ENCODE measurements around the gene KRT9. TPM values are rescaled to one million over a fixed set of nuclear protein-coding genes. Genes with fewer than 3 reads are reported as not detected.

The KRT9 gene
- total RNA-seq, 1 experiment from 2014 or later, result 0.15 TPM

- peak overlapping the region; percentile 99 for H3K27ac ChIP-seq (ENCODE audit: low read depth, low read length)
- H3K9me3 ChIP-seq (ENCODE audit: control insufficient read depth in 1 of 2, insufficient read depth in 1 of 2, low read depth in 1 of 2, low read length in 2 of 2), result no peaks in the 10 kb centered on the region
- H2AFZ ChIP-seq (ENCODE audit: low read depth, low read length, poor library complexity, severe bottlenecking), result no peak overlapping the region
- ATAC-seq (no peak), DNase-seq (ENCODE audit: low read depth, low spot score) (no peak)
- RAD21 ChIA-PET (ENCODE audit: low non-redundant PET in 1 of 2, low total read pairs in 2 of 2, uncharacterized antibody in 2 of 2, unreplicated experiment in 2 of 2), result interaction anchor here (0.5 to 2.0 kb wide), 5 partner anchors 18 to 317 kb away, joined by 3 to 8 read pairs (median 3); no protein-coding TSS in a partner anchor
- TF ChIP-seq POLR2AphosphoS5 (IDR thresholded peaks at IDR 0.05; ENCODE audit: low read depth, low read length), result 0 out of 2 replicates have a peak, but pooled peaks have one; percentile 30
- TF ChIP-seq, protein P1, sequence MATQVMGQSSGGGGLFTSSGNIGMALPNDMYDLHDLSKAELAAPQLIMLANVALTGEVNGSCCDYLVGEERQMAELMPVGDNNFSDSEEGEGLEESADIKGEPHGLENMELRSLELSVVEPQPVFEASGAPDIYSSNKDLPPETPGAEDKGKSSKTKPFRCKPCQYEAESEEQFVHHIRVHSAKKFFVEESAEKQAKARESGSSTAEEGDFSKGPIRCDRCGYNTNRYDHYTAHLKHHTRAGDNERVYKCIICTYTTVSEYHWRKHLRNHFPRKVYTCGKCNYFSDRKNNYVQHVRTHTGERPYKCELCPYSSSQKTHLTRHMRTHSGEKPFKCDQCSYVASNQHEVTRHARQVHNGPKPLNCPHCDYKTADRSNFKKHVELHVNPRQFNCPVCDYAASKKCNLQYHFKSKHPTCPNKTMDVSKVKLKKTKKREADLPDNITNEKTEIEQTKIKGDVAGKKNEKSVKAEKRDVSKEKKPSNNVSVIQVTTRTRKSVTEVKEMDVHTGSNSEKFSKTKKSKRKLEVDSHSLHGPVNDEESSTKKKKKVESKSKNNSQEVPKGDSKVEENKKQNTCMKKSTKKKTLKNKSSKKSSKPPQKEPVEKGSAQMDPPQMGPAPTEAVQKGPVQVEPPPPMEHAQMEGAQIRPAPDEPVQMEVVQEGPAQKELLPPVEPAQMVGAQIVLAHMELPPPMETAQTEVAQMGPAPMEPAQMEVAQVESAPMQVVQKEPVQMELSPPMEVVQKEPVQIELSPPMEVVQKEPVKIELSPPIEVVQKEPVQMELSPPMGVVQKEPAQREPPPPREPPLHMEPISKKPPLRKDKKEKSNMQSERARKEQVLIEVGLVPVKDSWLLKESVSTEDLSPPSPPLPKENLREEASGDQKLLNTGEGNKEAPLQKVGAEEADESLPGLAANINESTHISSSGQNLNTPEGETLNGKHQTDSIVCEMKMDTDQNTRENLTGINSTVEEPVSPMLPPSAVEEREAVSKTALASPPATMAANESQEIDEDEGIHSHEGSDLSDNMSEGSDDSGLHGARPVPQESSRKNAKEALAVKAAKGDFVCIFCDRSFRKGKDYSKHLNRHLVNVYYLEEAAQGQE (IDR thresholded peaks at IDR 0.05; ENCODE audit: low read depth), result no peak
- peak overlapping the region in 1 of 2 experiments; percentile 95; a peak in 3 of 4 replicates for H3K4me3 ChIP-seq (replicated peaks in 1 of 2; ENCODE audit: low read depth in 1 of 2, low read length in 2 of 2)
- no TSS peak for BruUV-seq (replicated peaks)
- peak overlapping the region; percentile 95 for H3K4me2 ChIP-seq (ENCODE audit: low read length)
- H4K20me1 ChIP-seq (ENCODE audit: insufficient read depth), result no peaks in the 10 kb centered on the region; the same call in 1 of the 2 replicates
- no peaks in the 10 kb centered on the region for H3K9me2 ChIP-seq (ENCODE audit: insufficient read depth)
- H3K36me3 ChIP-seq (ENCODE audit: control insufficient read depth in 1 of 2, insufficient read depth in 2 of 2, low read length in 2 of 2), result peaks cover 1 to 16% of the 10 kb centered on the region in 2 experiments; a peak in 3 of 4 replicates
- intact Hi-C loops (cut with micrococcal nuclease), result loop anchor here (2.0 kb wide), 1 partner anchor 621 kb away; no protein-coding TSS in a partner anchor
- H3K4me1 ChIP-seq (ENCODE audit: control insufficient read depth in 1 of 2, insufficient read depth in 2 of 2, low read length in 2 of 2), result peaks cover 44 to 74% of the 10 kb centered on the region in 2 experiments
- H3K27me3 ChIP-seq (ENCODE audit: insufficient read depth, low read length), result no peaks in the 10 kb centered on the region
- POLR2A ChIA-PET, result interaction anchor here (0.9 to 12.9 kb wide), 5 partner anchors 8 to 160 kb away, joined by 3 to 148 read pairs (median 14); partner anchors contain the start of genes EIF1 and KRT15
- CTCF ChIA-PET, result interaction anchor here (0.7 to 4.2 kb wide), 7 partner anchors 8 to 137 kb away, joined by 3 to 45 read pairs (median 4); no protein-coding TSS in a partner anchor
- H3K79me2 ChIP-seq (ENCODE audit: insufficient read depth, low read length), result peaks cover 43% of the 10 kb centered on the region
- peak overlapping the region; percentile 99 for H3K9ac ChIP-seq (ENCODE audit: low read length)
Measured at GRCh38 chr17:41529491-41529915, 42.4 kb downstream of the KRT9 start.

DNA sequence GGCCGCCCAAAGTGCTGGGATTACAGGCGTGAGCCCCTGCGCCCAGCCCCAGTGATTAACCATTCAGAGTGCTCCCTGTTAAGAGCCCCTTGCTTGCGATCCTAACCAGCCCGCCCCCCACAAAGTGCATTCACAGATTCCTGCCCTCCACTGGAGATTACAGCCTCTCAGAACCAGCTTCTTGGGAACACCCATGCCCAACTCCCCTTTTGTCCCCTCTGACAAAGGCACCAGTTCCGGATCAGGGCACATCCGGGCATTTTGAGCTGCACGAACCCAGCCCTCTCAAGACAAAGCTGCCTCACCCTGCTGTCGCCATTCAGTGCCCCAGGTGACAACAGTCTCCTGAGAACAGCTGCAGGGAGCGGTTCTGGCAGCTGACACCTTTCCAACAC, 42.9 kb downstream of the KRT9 start:
- Histone ChIP-seq H3K79me2 (ENCODE audit: insufficient read depth, low read length) (peaks cover 43% of the 10 kb centered on the region), H3K4me2 (ENCODE audit: low read length) (peak overlapping the region; percentile 95), H3K27ac (ENCODE audit: low read depth, low read length) (peak overlapping the region; percentile 99), H3K4me1 (ENCODE audit: control insufficient read depth in 1 of 2, insufficient read depth in 2 of 2, low read length in 2 of 2) (peaks cover 49 to 79% of the 10 kb centered on the region in 2 experiments), H3K9ac (ENCODE audit: low read length) (peak overlapping the region; percentile 99), H3K9me3 (ENCODE audit: control insufficient read depth in 1 of 2, insufficient read depth in 1 of 2, low read depth in 1 of 2, low read length in 2 of 2) (no peaks in the 10 kb centered on the region), H2AFZ (ENCODE audit: low read depth, low read length, poor library complexity, severe bottlenecking) (no peak overlapping the region), H3K36me3 (ENCODE audit: control insufficient read depth in 1 of 2, insufficient read depth in 2 of 2, low read length in 2 of 2) (peaks cover 3 to 22% of the 10 kb centered on the region in 2 experiments; a peak in 3 of 4 replicates), H4K20me1 (ENCODE audit: insufficient read depth) (no peaks in the 10 kb centered on the region; the same call in 1 of the 2 replicates), H3K9me2 (ENCODE audit: insufficient read depth) (no peaks in the 10 kb centered on the region), H3K27me3 (ENCODE audit: insufficient read depth, low read length) (no peaks in the 10 kb centered on the region), H3K4me3 (replicated peaks in 1 of 2; ENCODE audit: low read depth in 1 of 2, low read length in 2 of 2) (peak overlapping the region in 1 of 2 experiments; percentile 95; a peak in 3 of 4 replicates)
- intact Hi-C loops (cut with micrococcal nuclease), result loop anchor here (2.0 kb wide), 1 partner anchor 620 kb away; no protein-coding TSS in a partner anchor
- no TSS peak for BruUV-seq (replicated peaks)
- POLR2A ChIA-PET, result interaction anchor here (0.6 to 12.9 kb wide), 15 partner anchors 8 to 674 kb away, joined by 3 to 148 read pairs (median 6); partner anchors contain the start of genes EIF1 and KRT15
- TF ChIP-seq, protein P1 (IDR thresholded peaks at IDR 0.05; ENCODE audit: low read depth), result no peak
- TF ChIP-seq POLR2A (IDR thresholded peaks at IDR 0.05; ENCODE audit: borderline replicate concordance, extremely low read depth, insufficient read depth, insufficient read length) (no peak), CEBPB (IDR thresholded peaks at IDR 0.05; ENCODE audit: low read depth) (no peak), FOSL1 (IDR thresholded peaks at IDR 0.05; ENCODE audit: low read depth) (no peak), ZFX (IDR thresholded peaks at IDR 0.05) (no peak), MAX (IDR thresholded peaks at IDR 0.05) (no peak), SRF (IDR thresholded peaks at IDR 0.05; ENCODE audit: low read depth) (no peak), ELF1 (IDR thresholded peaks at IDR 0.05; ENCODE audit: borderline replicate concordance, low read depth) (no peak)
- ATAC-seq (no peak), DNase-seq (ENCODE audit: low read depth, low spot score) (no peak)
- RAD21 ChIA-PET (ENCODE audit: low non-redundant PET in 1 of 2, low total read pairs in 2 of 2, uncharacterized antibody in 2 of 2, unreplicated experiment in 2 of 2), result interaction anchor here (1.3 to 2.0 kb wide), 2 partner anchors 19 to 20 kb away, joined by 3 to 8 read pairs; no protein-coding TSS in a partner anchor
- CTCF ChIA-PET, result interaction anchor here (2.9 to 4.2 kb wide), 3 partner anchors 20 to 134 kb away, joined by 14 to 45 read pairs (median 15); no protein-coding TSS in a partner anchor
